GM19395 (cell line): ENCODE data around the gene MC5R.
"Not testable (repeated sequence)": the region's sequence is repeated elsewhere in the genome, so short reads cannot be mapped to it uniquely, and the experiment has no call there.

Source experiments
- ATAC-seq: cut with Tn5 transposase; IDR thresholded peaks from one replicate; pipeline ENCODE4 v1.9.1; 2021; ENCODE audit warnings: mild to moderate bottlenecking, moderate library complexity; ENCODE audit not compliant: unreplicated experiment

The MC5R gene

GRCh38 chr18:13836559-13836958 lies 12.6 kb downstream of the MC5R start:
- no peak for ATAC-seq

- no peak for ATAC-seq
These were observed 25.8 kb downstream of the MC5R start for GRCh38 chr18:13849791-13850190.

DNA sequence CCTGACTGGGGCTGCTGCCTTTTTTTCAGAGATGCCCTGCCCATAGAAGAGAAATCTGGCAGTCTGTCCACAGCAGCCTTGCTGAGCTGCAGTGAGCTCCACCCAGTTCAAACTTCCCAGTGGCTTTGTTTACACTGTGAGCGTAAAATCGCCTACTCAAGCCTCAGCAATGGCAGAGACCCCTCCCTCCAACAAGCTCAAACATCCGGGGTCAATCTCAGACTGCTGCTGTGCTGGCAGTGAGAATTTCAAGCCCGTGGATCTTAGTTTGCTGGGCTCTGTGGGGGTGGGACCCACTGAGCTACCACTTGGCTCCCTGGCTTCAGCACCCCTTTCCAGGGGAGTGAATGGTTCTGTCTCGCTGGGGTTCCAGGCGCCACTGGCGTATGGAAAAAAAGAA lies 38.9 kb downstream of the MC5R start:
- ATAC-seq = not testable (repeated sequence)

DNA sequence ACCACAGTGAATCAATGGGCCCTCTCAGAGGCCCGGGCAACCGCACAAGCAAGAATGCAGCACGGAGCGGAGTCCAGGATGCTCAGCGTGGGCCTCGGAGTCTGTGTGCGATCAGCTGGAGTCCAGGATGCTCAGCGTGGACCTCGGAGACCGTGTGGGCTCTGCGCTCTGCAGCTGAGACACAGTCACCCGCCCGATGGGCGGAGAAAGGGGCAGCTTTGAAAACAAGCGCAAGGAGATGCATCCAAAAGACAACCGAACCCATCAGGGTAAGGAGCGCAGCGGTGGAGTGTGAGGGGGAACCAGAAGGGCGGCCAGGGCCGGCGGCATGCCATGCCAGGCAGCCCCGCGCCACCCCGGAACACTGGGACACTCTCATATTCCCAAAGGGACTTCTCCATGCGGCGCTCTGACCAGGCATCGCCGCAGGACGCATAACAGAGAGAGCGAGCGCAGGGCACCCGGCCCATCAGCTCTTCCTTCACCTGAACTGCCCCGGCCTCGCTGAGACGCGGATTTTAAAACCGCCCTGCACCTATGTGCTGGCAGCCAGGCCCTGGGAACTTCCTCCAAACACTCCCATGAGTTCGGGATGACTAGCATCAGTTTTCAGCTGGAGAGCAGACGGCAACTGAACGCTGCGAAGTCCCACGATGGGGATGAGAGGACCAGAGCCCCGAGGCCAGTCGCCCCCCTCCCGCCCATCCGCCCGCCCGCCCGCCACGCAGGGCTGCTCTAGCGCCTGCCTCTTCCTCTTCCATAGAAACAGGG lies 44.7 kb downstream of the MC5R start:
- no peak for ATAC-seq

- ATAC-seq = no peak
These were observed 47.8 kb downstream of the MC5R start for GRCh38 chr18:13871701-13872100.

GRCh38 chr18:13872373-13872772 lies 48.4 kb downstream of the MC5R start:
- ATAC-seq = no peak

DNA sequence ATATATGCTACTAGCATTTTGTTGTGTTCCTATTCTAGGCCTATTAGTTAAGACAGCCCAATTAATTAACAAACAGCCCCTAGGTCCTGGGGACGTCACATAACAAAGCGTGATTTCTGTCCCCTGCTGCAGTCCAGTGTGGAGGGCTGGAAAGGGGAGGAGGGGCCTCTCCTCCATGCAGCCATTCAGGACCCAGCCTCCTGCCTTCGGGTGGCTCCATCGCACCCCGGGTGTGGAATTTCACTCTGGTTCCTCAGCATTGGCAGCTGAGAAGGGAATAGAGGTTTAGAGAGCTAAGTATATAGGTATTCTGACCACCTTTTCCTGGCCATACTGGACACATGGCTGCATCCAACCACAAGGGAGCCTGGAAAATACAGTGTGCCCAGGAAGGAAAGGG lies 49.0 kb downstream of the MC5R start:
- ATAC-seq = no peak

- no peak for ATAC-seq
These were observed 50.6 kb downstream of the MC5R start for GRCh38 chr18:13874558-13874957.
